Smooth muscle cell (in vitro differentiated cells): ENCODE measurements around the gene GP1BB. TPM values are rescaled to one million over a fixed set of nuclear protein-coding genes. Genes with fewer than 3 reads are reported as not detected.

Experiments used
- DNase-seq: peaks from one replicate; lab custom pipeline; 2025; ENCODE audit not compliant: unreplicated experiment; lab: John Stamatoyannopoulos, UW
- H2AFZ ChIP-seq: fragments of 200-600 bp; sonication (generic); 2 replicates; pipeline ENCODE4 v1.6.0; 2016; ENCODE audit warnings: antibody characterized with exemption, low read depth, mild to moderate bottlenecking
- H3F3A ChIP-seq: fragments of 200-600 bp; sonication (generic); 2 replicates; pipeline ENCODE4 v1.6.0; 2017; ENCODE audit warnings: antibody characterized with exemption, low read depth
- H3K27ac ChIP-seq: fragments of 200-600 bp; sonication (generic); 2 replicates; pipeline ENCODE4 v1.5.1; 2016; ENCODE audit warnings: low read depth, mild to moderate bottlenecking
- H3K27me3 ChIP-seq: fragments of 200-600 bp; sonication (generic); 2 replicates; pipeline ENCODE4 v1.6.1; 2016; ENCODE audit warnings: low read depth, mild to moderate bottlenecking
- H3K36me3 ChIP-seq: fragments of 200-600 bp; sonication (generic); 2 replicates; pipeline ENCODE4 v1.5.1; 2016; ENCODE audit warnings: low read depth
- H3K4me1 ChIP-seq: fragments of 200-600 bp; sonication (generic); 2 replicates; pipeline ENCODE4 v1.5.1; 2016; ENCODE audit warnings: low read depth
- H3K4me2 ChIP-seq: fragments of 200-600 bp; sonication (generic); 2 replicates; pipeline ENCODE4 v1.6.0; 2016; ENCODE audit warnings: mild to moderate bottlenecking
- H3K4me3 ChIP-seq: fragments of 200-600 bp; sonication (generic); 2 replicates; pipeline ENCODE4 v1.5.1; 2016; ENCODE audit warnings: mild to moderate bottlenecking
- H3K79me2 ChIP-seq: fragments of 200-600 bp; sonication (generic); 2 replicates; pipeline ENCODE4 v1.6.0; 2016; ENCODE audit warnings: low read depth, mild to moderate bottlenecking
- H3K9ac ChIP-seq: fragments of 200-600 bp; sonication (generic); 2 replicates; pipeline ENCODE4 v1.6.0; 2016; ENCODE audit warnings: low read depth
- H3K9me3 ChIP-seq: fragments of 200-600 bp; sonication (generic); replicated peaks from 2 replicates; pipeline ENCODE4 v1.5.1; 2016; ENCODE audit warnings: low read depth
- H4K20me1 ChIP-seq: fragments of 200-600 bp; sonication (generic); 2 replicates; pipeline ENCODE4 v1.6.0; 2016; ENCODE audit warnings: low read depth
- WGBS: methylation state at CpG from one replicate; pipeline ENCODE4 v1.1.7; 2016; ENCODE audit warnings: low lambda C conversion rate; 5-methylcytosine and 5-hydroxymethylcytosine counted together
- polyA plus RNA-seq: library from polyadenylated mRNA; unstranded; fragments of >200 nt; fragmentation: Nextera tagmentation; extraction: Ambion mirVana; gene quantifications from 2 replicates; pipeline ENCODE4 v1.2.1, GENCODE V29; 2016
- total RNA-seq: library from RNA; depleted of rRNA; stranded (reverse); fragments of >200 nt; gene quantifications from 2 replicates; pipeline ENCODE4 v1.2.3, GENCODE V29; 2014
- TF ChIP-seq, protein P1 (sequence below): fragments of 200-600 bp; sonication (generic); IDR thresholded peaks from 2 replicates; pipeline ENCODE4 v1.5.1; 2017; ENCODE audit warnings: borderline replicate concordance, mild to moderate bottlenecking, antibody characterized with exemption; ENCODE audit not compliant: insufficient read depth, poor library complexity, severe bottlenecking

The GP1BB gene
- total and polyA plus RNA-seq, 2 experiments from 2014 or later: 0.94 to 9.7 TPM

- no peaks in the 10 kb centered on the region for H3K79me2 ChIP-seq
- H3K27ac ChIP-seq: no peak overlapping the region
- no peak overlapping the region for H3K9ac ChIP-seq
- no peaks in the 10 kb centered on the region for H3F3A ChIP-seq
- WGBS: 85% methylated on average over 25 of the region's 25 CpGs
- no peak for DNase-seq
- TF ChIP-seq, protein P1, sequence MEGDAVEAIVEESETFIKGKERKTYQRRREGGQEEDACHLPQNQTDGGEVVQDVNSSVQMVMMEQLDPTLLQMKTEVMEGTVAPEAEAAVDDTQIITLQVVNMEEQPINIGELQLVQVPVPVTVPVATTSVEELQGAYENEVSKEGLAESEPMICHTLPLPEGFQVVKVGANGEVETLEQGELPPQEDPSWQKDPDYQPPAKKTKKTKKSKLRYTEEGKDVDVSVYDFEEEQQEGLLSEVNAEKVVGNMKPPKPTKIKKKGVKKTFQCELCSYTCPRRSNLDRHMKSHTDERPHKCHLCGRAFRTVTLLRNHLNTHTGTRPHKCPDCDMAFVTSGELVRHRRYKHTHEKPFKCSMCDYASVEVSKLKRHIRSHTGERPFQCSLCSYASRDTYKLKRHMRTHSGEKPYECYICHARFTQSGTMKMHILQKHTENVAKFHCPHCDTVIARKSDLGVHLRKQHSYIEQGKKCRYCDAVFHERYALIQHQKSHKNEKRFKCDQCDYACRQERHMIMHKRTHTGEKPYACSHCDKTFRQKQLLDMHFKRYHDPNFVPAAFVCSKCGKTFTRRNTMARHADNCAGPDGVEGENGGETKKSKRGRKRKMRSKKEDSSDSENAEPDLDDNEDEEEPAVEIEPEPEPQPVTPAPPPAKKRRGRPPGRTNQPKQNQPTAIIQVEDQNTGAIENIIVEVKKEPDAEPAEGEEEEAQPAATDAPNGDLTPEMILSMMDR: no peak
- no peak overlapping the region for H3K4me2 ChIP-seq
- no peaks in the 10 kb centered on the region for H4K20me1 ChIP-seq
- no peaks in the 10 kb centered on the region for H3K9me3 ChIP-seq
- peaks cover 90% of the 10 kb centered on the region for H3K27me3 ChIP-seq
- H2AFZ ChIP-seq: no peak overlapping the region
- no peaks in the 10 kb centered on the region for H3K4me1 ChIP-seq
- no peaks in the 10 kb centered on the region for H3K36me3 ChIP-seq
- no peak overlapping the region for H3K4me3 ChIP-seq
Observed at GRCh38 chr22:19770349-19771220, 47.2 kb downstream of the GP1BB start.

DNA sequence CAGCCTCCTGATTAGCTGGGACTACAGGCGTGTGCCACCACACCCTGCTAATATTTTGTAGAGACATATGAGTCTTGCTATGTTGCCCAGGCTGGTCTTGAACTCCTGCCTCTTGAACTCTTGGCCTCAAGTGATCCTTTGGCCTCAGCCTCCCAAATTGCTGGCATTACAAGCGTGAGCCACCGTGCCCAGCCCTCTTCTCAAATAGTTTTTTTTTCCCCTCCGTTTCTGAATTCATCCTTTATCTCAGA is 49.0 kb downstream of the GP1BB start:
- WGBS: 75% methylated on average over 4 of the region's 4 CpGs
- no peak for DNase-seq
- Histone ChIP-seq H3K9me3 (no peaks in the 10 kb centered on the region), H4K20me1 (no peaks in the 10 kb centered on the region), H3K36me3 (no peaks in the 10 kb centered on the region), H3K4me2 (no peak overlapping the region), H3K4me1 (no peaks in the 10 kb centered on the region), H3K27me3 (peaks cover 75% of the 10 kb centered on the region), H3K27ac (no peak overlapping the region), H3F3A (no peaks in the 10 kb centered on the region), H3K4me3 (no peak overlapping the region), H2AFZ (no peak overlapping the region), H3K79me2 (no peaks in the 10 kb centered on the region), H3K9ac (no peak overlapping the region)
- TF ChIP-seq, protein P1: no peak

DNA sequence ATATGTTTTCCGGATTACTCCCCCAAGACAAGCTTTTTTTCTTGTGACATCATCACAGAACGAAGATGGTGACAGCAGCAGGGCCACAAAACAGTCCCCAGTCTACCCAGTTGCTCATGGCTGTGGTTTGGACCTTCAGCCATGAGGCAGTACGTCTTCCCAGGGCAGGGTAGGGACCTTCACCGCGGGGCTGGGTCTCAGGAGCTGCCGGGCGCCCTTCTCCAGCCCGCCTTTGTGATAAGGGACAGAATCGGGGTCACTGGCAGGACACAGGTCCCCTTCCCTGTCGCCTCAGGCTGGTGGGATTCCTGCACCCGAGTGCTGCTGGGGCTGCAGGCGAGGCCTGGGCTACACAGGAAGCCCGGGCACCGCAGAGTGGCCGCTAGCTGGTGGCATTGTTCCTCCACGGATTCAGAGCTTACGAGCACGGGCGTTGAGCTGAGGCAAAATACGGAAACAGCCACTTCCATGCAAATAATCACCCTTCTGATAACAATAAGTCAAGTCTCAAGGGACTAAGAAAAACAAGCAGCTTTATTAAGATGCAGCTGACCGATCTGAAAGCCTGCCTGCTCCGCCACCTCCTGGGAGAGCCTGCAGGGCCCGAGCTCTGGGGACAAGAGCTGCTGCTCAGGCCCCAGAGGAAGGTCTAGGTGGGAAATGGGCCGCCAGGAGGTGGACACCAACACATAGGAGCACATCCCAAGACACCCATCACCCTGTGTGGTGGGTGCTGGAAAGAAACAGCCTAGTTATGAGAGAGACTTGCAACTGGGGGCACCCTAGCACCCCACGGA is 49.5 kb downstream of the GP1BB start:
- Histone ChIP-seq H3K9me3 (no peaks in the 10 kb centered on the region), H3K4me1 (no peaks in the 10 kb centered on the region), H3F3A (no peaks in the 10 kb centered on the region), H3K27me3 (peaks cover 70% of the 10 kb centered on the region), H3K4me2 (no peak overlapping the region), H2AFZ (no peak overlapping the region), H3K36me3 (no peaks in the 10 kb centered on the region), H4K20me1 (no peaks in the 10 kb centered on the region), H3K4me3 (no peak overlapping the region), H3K9ac (no peak overlapping the region), H3K27ac (no peak overlapping the region), H3K79me2 (no peaks in the 10 kb centered on the region)
- TF ChIP-seq, protein P1: no peak
- DNase-seq: no peak
- WGBS: 84% methylated on average over 25 of the region's 25 CpGs
